ENCODE data around the gene ZNF148. TPM values are rescaled to one million over a fixed set of nuclear protein-coding genes. Genes with fewer than 3 reads are reported as not detected.

ZNF148 gene, protein sequence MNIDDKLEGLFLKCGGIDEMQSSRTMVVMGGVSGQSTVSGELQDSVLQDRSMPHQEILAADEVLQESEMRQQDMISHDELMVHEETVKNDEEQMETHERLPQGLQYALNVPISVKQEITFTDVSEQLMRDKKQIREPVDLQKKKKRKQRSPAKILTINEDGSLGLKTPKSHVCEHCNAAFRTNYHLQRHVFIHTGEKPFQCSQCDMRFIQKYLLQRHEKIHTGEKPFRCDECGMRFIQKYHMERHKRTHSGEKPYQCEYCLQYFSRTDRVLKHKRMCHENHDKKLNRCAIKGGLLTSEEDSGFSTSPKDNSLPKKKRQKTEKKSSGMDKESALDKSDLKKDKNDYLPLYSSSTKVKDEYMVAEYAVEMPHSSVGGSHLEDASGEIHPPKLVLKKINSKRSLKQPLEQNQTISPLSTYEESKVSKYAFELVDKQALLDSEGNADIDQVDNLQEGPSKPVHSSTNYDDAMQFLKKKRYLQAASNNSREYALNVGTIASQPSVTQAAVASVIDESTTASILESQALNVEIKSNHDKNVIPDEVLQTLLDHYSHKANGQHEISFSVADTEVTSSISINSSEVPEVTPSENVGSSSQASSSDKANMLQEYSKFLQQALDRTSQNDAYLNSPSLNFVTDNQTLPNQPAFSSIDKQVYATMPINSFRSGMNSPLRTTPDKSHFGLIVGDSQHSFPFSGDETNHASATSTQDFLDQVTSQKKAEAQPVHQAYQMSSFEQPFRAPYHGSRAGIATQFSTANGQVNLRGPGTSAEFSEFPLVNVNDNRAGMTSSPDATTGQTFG
- 31.6 TPM for total RNA-seq (ENCODE audit: unreplicated experiment)
- long read RNA-seq, full-length matches to known transcripts, result 6 of 7 reads
- long read RNA-seq, partial matches to known transcripts, result 0 of 7 reads
- long read RNA-seq, other reads (novel, unspliced or antisense), result 1 of 7 reads

DNA sequence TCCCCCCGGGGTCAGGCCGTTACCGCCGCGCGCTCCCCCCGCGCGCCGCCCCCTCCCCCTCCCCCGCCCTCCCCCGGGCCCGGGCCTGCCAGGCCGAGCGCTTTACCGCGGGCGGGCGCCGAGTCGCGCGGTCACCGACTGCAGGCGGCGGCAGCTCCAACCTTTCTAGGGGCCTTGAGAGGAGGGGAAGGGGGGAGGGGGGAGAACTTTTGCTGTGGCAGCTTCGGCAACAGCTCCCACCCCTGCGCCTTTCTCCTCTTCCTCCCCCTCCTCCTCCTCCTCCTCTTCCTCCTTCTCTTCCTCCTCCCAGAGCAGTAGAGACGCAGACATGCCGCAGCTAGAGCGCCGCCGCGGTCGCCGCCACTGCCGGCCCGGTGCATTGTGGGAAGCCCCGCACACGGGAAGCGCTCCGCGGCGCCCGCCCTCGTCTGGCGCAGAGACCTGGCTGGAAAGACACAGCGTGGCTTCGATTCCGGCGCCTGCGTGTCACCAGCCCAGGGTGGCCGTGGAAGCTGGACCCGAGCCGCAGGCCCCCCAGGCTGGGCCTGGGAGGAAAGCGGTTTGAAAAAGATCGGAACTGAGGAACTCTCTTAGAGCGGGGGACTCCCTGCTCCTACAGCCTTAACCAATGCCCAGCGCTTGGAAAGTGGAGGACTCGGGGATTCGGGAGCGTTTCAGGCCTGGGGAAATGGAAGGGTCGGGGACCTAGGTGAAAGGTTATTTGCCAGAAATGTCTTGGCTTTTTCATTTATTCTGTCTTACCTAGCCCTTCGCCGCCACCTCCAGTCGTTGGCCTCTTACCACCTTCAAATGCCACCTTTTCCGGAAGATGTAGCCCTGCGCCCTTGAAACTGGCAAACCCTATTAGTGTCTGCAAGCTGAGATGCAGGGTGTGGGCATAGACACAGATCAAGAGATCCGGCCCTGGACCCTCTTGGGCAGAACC lies at the start of gene ZNF148:
Gene ZNF148, minus strand, starts transcription at position 330 of the 946 bp plus-strand sequence. CDS start 61,685 bp downstream, outside the sequence.
- Mint-ChIP-seq H3K4me3 (ENCODE audit: unreplicated experiment) (peak within 1 kb of the TSS; percentile 100), H3K27ac (ENCODE audit: unreplicated experiment) (peak within 1 kb of the TSS; percentile 95), H3K9me3 (ENCODE audit: unreplicated experiment) (peaks cover 3% of the 10 kb centered on the region), H3K36me3 (ENCODE audit: unreplicated experiment) (no peaks in the 10 kb centered on the region), H3K4me1 (ENCODE audit: low read depth, unreplicated experiment) (peaks cover 12% of the 10 kb centered on the region), H3K27me3 (ENCODE audit: unreplicated experiment) (peaks cover 5% of the 10 kb centered on the region)
- peak; percentile 93 for DNase-seq
- TF ChIP-seq, protein P1, sequence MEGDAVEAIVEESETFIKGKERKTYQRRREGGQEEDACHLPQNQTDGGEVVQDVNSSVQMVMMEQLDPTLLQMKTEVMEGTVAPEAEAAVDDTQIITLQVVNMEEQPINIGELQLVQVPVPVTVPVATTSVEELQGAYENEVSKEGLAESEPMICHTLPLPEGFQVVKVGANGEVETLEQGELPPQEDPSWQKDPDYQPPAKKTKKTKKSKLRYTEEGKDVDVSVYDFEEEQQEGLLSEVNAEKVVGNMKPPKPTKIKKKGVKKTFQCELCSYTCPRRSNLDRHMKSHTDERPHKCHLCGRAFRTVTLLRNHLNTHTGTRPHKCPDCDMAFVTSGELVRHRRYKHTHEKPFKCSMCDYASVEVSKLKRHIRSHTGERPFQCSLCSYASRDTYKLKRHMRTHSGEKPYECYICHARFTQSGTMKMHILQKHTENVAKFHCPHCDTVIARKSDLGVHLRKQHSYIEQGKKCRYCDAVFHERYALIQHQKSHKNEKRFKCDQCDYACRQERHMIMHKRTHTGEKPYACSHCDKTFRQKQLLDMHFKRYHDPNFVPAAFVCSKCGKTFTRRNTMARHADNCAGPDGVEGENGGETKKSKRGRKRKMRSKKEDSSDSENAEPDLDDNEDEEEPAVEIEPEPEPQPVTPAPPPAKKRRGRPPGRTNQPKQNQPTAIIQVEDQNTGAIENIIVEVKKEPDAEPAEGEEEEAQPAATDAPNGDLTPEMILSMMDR (IDR thresholded peaks at IDR 0.05; ENCODE audit: partially characterized antibody, unreplicated experiment), result no peak

DNA sequence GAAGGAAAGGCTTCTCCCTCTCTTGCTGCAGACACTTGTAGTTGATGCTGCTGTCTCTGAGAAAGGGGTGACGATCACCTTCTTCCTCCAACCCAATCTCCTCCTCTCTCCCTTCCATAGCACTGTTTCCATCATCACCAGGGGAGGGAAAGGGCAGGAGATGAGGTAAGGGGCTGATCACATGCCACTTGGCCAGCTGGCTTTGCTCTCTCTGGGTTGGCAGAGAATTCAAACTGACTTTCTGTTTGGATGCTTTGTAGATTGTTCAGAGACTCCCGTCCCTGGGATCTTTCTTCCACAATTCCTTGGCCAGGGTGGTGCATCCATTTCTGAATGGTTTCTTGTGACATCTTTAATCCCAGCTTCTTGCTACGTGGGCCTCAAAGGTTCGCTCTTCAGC lies 43.2 kb upstream of the ZNF148 start:
- TF ChIP-seq, protein P1 (IDR thresholded peaks at IDR 0.05; ENCODE audit: partially characterized antibody, unreplicated experiment), result no peak
- H3K9me3 Mint-ChIP-seq (ENCODE audit: unreplicated experiment), result no peaks in the 10 kb centered on the region
- H3K36me3 Mint-ChIP-seq (ENCODE audit: unreplicated experiment), result no peaks in the 10 kb centered on the region
- H3K27me3 Mint-ChIP-seq (ENCODE audit: unreplicated experiment), result no peaks in the 10 kb centered on the region
- no peaks in the 10 kb centered on the region for H3K4me1 Mint-ChIP-seq (ENCODE audit: low read depth, unreplicated experiment)
- no peak overlapping the region for H3K4me3 Mint-ChIP-seq (ENCODE audit: unreplicated experiment)
- no peak overlapping the region for H3K27ac Mint-ChIP-seq (ENCODE audit: unreplicated experiment)
- no peak for DNase-seq

DNA sequence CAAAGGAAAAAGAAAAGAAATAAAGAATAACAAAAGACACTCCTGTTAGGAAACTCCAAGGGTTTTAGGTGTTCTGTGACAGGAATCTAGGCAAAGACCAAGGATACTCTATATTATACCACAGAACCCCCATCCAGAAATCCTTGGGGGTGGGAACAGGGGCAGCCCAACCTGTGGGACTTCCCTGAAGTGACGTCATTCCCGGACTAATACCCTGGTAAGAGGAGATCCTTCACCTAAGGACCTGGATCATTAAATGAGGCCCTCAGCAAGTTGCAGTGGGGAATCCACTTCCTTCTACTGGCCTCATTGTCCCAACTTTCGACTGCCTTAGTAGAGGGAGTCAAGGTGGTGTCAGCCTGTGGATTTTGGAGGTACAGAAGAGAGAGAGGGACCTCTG lies 41.1 kb upstream of the ZNF148 start:
- Mint-ChIP-seq H3K36me3 (ENCODE audit: unreplicated experiment) (no peaks in the 10 kb centered on the region), H3K9me3 (ENCODE audit: unreplicated experiment) (no peaks in the 10 kb centered on the region), H3K27me3 (ENCODE audit: unreplicated experiment) (no peaks in the 10 kb centered on the region), H3K27ac (ENCODE audit: unreplicated experiment) (no peak overlapping the region), H3K4me1 (ENCODE audit: low read depth, unreplicated experiment) (no peaks in the 10 kb centered on the region), H3K4me3 (ENCODE audit: unreplicated experiment) (no peak overlapping the region)
- no peak for DNase-seq
- TF ChIP-seq, protein P1 (IDR thresholded peaks at IDR 0.05; ENCODE audit: partially characterized antibody, unreplicated experiment), result no peak

DNA sequence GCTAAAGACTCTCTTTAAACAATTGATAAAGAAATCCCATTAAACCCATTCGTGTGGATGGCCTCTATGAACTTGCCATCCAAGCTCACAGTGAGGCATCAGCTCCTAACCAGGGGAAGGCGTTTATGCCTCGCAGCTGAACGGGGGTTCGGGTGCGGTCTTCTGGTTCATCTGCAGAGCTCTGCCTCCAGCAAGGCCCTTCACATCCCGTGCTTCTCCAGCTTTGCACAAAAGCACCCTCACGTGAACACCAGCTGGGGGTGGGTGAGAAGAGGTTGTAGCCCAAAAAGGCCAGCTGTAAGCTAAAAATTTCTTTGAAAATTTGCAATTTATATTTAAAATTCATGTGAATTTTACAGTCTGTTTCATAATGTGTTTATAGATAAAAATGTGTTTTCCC lies 39.5 kb upstream of the ZNF148 start:
- Mint-ChIP-seq H3K4me3 (ENCODE audit: unreplicated experiment) (no peak overlapping the region), H3K4me1 (ENCODE audit: low read depth, unreplicated experiment) (no peaks in the 10 kb centered on the region), H3K9me3 (ENCODE audit: unreplicated experiment) (no peaks in the 10 kb centered on the region), H3K36me3 (ENCODE audit: unreplicated experiment) (no peaks in the 10 kb centered on the region), H3K27ac (ENCODE audit: unreplicated experiment) (no peak overlapping the region), H3K27me3 (ENCODE audit: unreplicated experiment) (no peaks in the 10 kb centered on the region)
- no peak for DNase-seq
- TF ChIP-seq, protein P1 (IDR thresholded peaks at IDR 0.05; ENCODE audit: partially characterized antibody, unreplicated experiment), result no peak

All from glutamatergic neuron (in vitro differentiated cells).